ENCODE data around the gene ZNF865. TPM values are rescaled to one million over a fixed set of nuclear protein-coding genes. Genes with fewer than 3 reads are reported as not detected.
A peak's percentile ranks its signal among the peaks of the same experiment; 100 is the strongest.

The ZNF865 gene
- total RNA-seq, 3 donors from 2014 or later (not counting 1 experiment from before 2014, with no cell fraction given), result 18.5 to 22.1 (median 20.9) TPM

- Mint-ChIP-seq H3K9me3 (no peaks in the 10 kb centered on the region), H3K27me3 (ENCODE audit: low read depth in 2 of 2) (peaks cover 15 to 33% of the 10 kb centered on the region in 2 donors), H3K36me3 (no peaks in the 10 kb centered on the region), H3K27ac (no peak overlapping the region), H3K4me1 (peaks cover 23 to 34% of the 10 kb centered on the region in 2 donors), H3K4me3 (peak overlapping the region; percentile 49)
- TF ChIP-seq CTCF (IDR thresholded peaks at IDR 0.05), result no peak
- DNase-seq (peak in 1 of 2 donors; percentile 60), ATAC-seq (no peak)
- Histone ChIP-seq H3K36me3 (ENCODE audit: control insufficient read depth, insufficient read depth, low read length) (no peaks in the 10 kb centered on the region), H3K27ac (ENCODE audit: low read length) (no peak overlapping the region), H3K4me3 (ENCODE audit: low read length) (no peak overlapping the region), H3K4me1 (ENCODE audit: control insufficient read depth, insufficient read depth, low read length) (peaks cover 36% of the 10 kb centered on the region), H3K9me3 (ENCODE audit: control insufficient read depth, insufficient read depth, low read length) (no peaks in the 10 kb centered on the region), H3K27me3 (ENCODE audit: control insufficient read depth, insufficient read depth, low read length) (no peaks in the 10 kb centered on the region)
- WGBS (ENCODE audit: insufficient coverage), result 4% methylated on average over 36 of the region's 36 CpGs
- intact Hi-C loops (cut with micrococcal nuclease), result no loop called here
Measured at GRCh38 chr19:55585658-55586339, 19.6 kb upstream of the ZNF865 start.

- ATAC-seq (peak; percentile 97 to 99 (median 99)), DNase-seq (peak; percentile 90 to 95)
- Histone ChIP-seq H3K27ac (ENCODE audit: low read length) (peak overlapping the region; percentile 32), H3K27me3 (ENCODE audit: control insufficient read depth, insufficient read depth, low read length) (no peaks in the 10 kb centered on the region), H3K4me1 (ENCODE audit: control insufficient read depth, insufficient read depth, low read length) (peaks cover 26% of the 10 kb centered on the region), H3K9me3 (ENCODE audit: control insufficient read depth, insufficient read depth, low read length) (no peaks in the 10 kb centered on the region), H3K36me3 (ENCODE audit: control insufficient read depth, insufficient read depth, low read length) (no peaks in the 10 kb centered on the region), H3K4me3 (ENCODE audit: low read length) (peak overlapping the region; percentile 22)
- Mint-ChIP-seq H3K4me3 (peak overlapping the region; percentile 82), H3K36me3 (no peaks in the 10 kb centered on the region), H3K9me3 (no peaks in the 10 kb centered on the region), H3K4me1 (peaks cover 11 to 25% of the 10 kb centered on the region in 2 donors), H3K27ac (peak overlapping the region in 1 of 2 donors; percentile 60), H3K27me3 (ENCODE audit: low read depth in 2 of 2) (peaks cover 15 to 33% of the 10 kb centered on the region in 2 donors)
- no peak for TF ChIP-seq CTCF (IDR thresholded peaks at IDR 0.05)
- intact Hi-C loops (cut with micrococcal nuclease), result loop anchor here (1.0 kb wide), 1 partner anchor 12 kb away; the partner anchor contains the start of gene FIZ1
- 2% methylated on average over 40 of the region's 40 CpGs for WGBS (ENCODE audit: insufficient coverage)
Measured at GRCh38 chr19:55586976-55587668, 18.3 kb upstream of the ZNF865 start.

DNA sequence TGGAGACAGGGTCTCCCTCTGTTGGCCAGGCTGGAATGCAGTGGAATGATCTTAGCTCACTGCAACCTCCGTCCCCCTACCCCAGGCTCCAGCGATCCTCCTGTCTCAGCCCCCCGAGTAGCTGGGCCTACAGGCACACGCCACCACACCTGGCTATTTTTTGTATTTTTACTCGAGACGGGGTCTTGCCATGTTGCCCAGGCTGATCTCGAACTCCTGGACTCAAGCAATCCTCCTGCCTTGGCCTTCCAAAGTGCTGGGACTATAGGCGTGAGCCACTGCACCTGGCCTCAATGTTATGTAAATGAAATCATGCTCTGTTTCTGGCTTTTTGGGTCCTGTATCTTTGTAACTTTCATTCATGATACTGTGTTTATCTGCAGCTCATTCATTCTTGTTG lies 16.7 kb upstream of the ZNF865 start:
- Mint-ChIP-seq H3K4me3 (peak overlapping the region; percentile 35), H3K36me3 (no peaks in the 10 kb centered on the region), H3K9me3 (no peaks in the 10 kb centered on the region), H3K27me3 (ENCODE audit: low read depth in 2 of 2) (peaks cover 15 to 33% of the 10 kb centered on the region in 2 donors), H3K27ac (no peak overlapping the region), H3K4me1 (peaks cover 11 to 25% of the 10 kb centered on the region in 2 donors)
- intact Hi-C loops (cut with micrococcal nuclease), result no loop called here
- H3K9me3 ChIP-seq (ENCODE audit: control insufficient read depth, insufficient read depth, low read length), result no peaks in the 10 kb centered on the region
- ATAC-seq (no peak), DNase-seq (no peak)
- no peak for TF ChIP-seq CTCF (IDR thresholded peaks at IDR 0.05)
- WGBS (ENCODE audit: insufficient coverage), result 93% methylated on average over 8 of the region's 8 CpGs
- no peaks in the 10 kb centered on the region for H3K27me3 ChIP-seq (ENCODE audit: control insufficient read depth, insufficient read depth, low read length)
- no peaks in the 10 kb centered on the region for H3K36me3 ChIP-seq (ENCODE audit: control insufficient read depth, insufficient read depth, low read length)
- peaks cover 26% of the 10 kb centered on the region for H3K4me1 ChIP-seq (ENCODE audit: control insufficient read depth, insufficient read depth, low read length)
- H3K27ac ChIP-seq (ENCODE audit: low read length), result no peak overlapping the region
- no peak overlapping the region for H3K4me3 ChIP-seq (ENCODE audit: low read length)

Data from natural killer cell (primary cell).